Stimulated activated CD4-positive, alpha-beta T cell treated with anti-CD3 and anti-CD28 coated beads, Interleukin-2, amount 100 ng/mL, for 4 hours (primary cell): Measurements from ENCODE around the gene OGG1.
"Not testable (repeated sequence)": the region's sequence is repeated elsewhere in the genome, so short reads cannot be mapped to it uniquely, and the experiment has no call there.

ENCODE experiments used
- DNase-seq: peaks from one replicate; pipeline ENCODE4 v3.0.0-alpha.2; 2020; ENCODE audit warnings: low read depth

OGG1 gene

GRCh38 chr3:9765865-9766264, 16.1 kb downstream of the OGG1 start:
- no peak for DNase-seq

DNA sequence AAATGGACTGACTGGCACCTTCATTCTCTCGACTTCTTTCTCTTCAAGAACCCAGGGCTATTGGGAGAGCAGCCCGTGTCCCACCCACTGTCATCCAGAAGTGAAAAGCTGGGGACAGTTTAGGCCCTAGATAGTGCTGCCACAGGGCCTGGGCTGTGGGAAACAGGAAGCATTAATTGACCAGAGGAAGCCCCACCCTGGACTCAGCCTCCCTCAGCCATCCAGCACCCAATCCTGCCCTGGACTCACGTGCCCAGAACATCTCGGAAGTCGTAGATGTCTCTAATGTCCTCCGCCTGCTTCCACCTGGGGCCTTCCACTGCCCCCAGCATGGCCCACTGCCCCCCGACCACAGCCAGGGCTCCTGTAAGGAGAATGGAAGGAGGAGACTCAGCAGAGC, 17.7 kb downstream of the OGG1 start:
- no peak for DNase-seq

GRCh38 chr3:9768141-9768775, 18.5 kb downstream of the OGG1 start:
- no peak for DNase-seq

- DNase-seq, result no peak
Measured at GRCh38 chr3:9769012-9769411, 19.3 kb downstream of the OGG1 start.

DNA sequence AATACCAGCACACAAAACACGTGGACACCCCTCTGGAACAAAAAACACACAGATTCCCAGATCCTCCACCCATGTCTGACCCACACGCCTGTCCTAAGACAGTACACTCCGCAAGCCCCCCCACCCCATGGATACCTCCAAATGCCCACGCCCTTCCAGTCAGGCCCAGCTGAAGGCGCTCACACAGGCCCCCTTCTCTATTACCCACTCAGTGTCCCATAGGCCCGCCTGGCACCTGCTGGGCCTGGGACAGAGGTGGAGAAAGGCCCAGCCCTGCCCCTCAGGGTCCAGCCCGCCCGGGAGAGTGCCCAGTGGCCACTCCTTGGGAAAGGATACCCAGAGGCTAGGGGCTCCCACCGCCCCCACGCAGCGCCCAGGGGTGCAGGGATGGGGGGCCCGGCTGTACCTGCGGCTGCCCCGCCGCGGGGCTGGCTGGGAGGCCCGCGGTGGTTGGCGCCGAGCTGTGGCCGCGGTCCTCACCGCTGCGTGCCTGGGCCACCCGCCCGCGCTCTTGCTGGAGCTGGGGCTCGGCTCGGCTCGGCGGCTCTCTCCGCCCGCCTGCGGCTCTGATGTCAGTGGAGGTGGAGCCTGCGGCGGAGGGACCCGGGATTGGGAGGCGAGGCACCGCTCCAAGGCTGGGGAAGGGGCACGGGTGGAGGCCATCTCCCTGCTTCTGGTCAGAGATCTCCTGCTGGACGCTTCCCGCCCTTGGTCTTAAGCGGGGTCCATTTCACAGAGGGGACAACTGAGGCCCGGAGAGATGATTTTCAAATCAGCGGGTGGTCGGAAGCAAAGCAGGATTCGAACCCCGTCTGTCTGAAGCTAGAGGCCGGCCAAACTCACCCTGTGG, 19.9 kb downstream of the OGG1 start, which contains the start of gene CAMK1:
Gene CAMK1 (minus strand): TSS at position 522 of the 850 bp plus-strand sequence. CDS start 2,198 bp downstream, outside the sequence.
- peak; percentile 51 for DNase-seq

- DNase-seq, result no peak
Measured at GRCh38 chr3:9770276-9770812, 20.6 kb downstream of the OGG1 start.

DNA sequence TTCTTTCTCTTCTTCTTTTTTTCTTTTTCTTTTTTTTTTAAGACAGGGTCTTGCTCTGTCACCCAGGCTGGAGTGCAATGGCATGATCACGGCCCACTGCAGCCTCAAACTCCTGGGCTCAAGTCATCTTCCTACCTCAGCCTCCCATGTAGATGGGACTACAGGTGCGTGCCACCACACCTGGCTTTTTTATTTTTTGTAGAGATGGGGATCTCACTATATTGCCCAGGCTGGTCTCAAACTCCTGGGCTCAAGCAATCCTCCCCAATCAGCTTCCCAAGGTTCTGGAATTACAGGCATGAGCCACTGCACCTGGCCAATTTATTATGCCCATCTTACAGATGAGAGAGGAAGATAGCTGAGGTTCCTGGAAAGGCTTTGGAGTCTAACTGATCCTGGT, 21.3 kb downstream of the OGG1 start:
- DNase-seq, result not testable (repeated sequence)

- no peak for DNase-seq
Measured at GRCh38 chr3:9776896-9777693, 27.3 kb downstream of the OGG1 start.

DNA sequence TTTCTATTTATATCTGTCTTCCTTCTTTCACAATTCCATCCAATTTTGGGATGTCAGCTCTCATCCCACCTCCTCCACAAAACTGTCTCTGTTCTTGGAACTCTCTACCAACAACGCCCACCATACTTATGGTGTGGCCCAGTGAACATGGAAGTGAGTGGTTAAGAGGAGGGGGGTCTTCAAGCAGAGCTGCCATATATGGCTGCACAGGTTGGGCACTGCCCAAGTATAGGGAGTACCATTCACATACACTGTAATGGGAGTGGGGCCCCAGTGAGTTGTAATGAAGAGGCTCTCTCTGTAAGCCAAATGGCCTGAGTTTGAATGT, 27.9 kb downstream of the OGG1 start:
- no peak for DNase-seq

DNA sequence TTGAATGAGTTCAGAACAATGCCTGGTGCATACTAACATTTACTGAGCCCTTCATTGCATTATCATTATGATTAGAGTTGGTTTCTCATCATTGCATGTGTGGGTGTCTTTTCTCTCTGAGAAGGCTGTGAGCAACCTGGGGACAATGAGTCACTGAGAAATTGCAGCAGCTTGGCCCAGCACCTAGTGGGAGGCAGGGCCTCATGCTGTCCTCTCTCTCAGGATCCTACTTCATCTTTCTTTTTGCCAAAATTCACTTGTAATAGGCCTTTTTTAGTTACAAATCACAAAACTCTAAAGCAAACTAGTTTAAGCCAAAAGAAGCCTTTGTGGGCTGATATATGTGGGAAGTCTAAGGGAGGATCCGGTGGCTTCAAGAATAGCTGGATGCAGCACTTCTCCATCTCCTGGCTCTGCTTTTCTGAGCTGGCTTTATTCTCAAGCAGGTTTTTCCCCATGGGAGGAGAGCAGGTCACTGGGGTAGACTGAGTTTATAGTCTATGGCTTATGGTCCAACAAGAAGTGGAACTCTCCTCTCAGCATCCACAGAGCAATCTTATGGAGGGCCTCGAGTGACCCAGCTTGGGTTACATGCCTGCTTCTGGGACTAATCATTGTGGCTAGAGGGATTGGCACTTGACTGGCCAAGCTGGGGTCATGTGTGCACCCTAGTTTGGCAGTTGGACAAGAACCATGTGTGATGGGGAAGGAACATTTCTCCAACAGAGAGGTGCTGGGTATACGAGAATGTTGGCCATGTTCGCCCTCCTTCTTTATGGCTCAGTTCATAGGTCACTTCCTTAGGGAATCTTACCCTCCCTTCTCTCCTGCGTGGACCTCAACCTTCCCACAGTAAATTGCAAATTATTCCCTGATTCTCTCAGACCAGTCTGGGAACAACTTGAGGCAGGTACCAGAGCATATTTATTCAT, 28.7 kb downstream of the OGG1 start:
- DNase-seq, result peak; percentile 63

DNA sequence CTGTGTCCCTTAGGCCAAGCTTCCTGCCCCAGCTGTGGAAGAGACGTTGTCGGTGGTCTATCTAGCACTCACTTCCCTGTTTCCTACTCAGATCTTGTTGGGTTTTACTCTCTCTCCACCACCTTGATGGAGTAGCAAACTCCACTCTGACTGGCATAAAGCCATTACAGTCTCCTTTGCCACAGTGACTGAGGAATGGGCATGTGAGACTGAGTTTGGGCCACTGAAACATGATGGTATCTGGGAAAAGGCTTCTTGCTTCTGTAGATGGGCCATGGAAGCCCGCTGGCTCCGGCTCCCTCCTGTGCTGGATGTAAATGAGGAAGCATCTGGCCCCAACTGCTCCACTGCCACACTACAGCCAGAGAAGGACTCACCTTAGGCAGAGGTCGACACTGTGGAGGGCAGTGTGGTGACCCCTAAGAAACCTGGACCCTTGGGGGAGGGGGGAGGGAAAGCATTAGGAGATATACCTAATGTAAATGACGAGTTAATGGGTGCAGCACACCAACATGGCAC, 29.4 kb downstream of the OGG1 start:
- DNase-seq, result no peak

- DNase-seq, result no peak
Measured at GRCh38 chr3:9779721-9780457, 30.1 kb downstream of the OGG1 start.

DNA sequence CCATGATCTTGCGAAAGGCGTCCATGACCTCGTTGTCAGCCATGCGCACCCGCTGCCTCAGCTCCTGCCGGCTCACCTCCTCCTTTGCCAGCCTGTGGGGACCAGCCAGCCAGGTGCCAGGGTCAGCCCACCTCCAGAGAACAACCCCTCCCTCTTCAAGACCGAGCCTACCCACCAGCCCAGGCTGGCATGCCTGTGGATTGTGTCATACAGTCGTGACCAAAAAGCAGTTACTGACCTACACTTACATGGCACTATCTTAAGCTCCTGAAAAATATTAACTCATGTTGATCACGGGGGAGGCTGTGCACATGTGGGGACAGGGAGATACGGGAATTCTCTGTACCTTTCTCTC, 30.7 kb downstream of the OGG1 start:
- DNase-seq, result no peak

DNA sequence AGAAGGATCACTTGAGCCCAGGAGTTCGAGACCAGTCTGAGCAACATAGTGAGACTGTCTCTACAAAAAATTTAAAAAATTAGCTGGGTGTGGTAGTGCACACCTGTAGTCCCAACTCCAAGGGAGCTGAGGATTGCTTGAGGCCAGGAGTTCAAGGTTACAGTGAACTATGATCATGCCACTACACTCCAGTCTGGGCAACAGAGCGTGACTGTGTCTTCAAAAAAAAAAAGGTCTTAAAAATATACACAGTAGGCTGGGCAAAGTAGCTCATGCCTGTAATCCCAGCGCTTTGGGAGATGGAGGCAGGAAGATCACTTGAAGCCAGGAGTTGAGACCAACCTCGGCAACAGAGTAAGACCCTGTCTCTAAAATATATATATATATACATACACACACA, 31.2 kb downstream of the OGG1 start:
- DNase-seq, result no peak

GRCh38 chr3:9781551-9781950, 31.8 kb downstream of the OGG1 start:
- DNase-seq, result no peak

GRCh38 chr3:9781978-9782603, 32.3 kb downstream of the OGG1 start:
- DNase-seq, result no peak

DNA sequence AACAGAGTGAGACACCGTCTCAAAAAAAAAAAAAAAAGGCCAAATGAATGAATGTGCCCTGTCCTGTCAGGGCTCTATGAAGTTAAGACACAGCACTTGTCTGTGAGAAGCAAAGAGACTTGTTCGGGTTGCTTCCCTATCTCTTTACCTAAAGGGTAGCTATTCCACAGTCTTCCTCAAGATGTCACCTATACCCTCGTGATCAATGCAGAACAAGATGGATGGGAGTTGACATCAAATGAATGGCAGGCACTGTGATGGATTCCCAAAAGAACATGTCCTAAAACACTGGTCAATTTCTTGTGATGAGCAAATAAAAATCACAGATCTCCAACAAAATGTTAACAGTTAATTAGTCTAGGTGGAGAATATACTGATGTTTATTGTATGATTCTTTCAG, 33.0 kb downstream of the OGG1 start:
- DNase-seq, result no peak

DNA sequence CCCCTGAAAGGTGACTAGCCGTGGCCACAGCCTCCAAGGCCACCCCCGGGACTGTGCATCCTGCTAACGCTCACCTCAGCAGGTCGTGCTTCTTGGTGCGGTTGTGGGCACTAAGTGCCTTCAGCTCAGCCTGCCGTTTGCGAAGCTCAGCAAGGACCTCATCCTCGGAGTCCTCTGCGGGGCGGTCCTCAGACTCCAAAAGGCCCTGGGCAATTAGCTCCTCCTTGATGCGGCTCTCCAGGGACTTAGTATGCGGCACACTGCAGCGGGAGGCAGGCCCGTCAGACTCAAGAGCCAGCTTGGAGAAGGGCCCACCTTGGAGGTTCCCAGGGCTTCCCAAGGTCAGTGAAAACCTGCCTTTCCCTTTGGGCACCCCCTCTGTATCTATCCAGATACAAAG, 34.2 kb downstream of the OGG1 start:
- no peak for DNase-seq

- no peak for DNase-seq
Measured at GRCh38 chr3:9784965-9785364, 35.2 kb downstream of the OGG1 start.

GRCh38 chr3:9785602-9786001, 35.9 kb downstream of the OGG1 start:
- no peak for DNase-seq
